K562 (cell line): ENCODE results near the gene DNAH1.

Experiments
- BDP1 ChIP-seq: IDR thresholded peaks from 3 replicates; pipeline ENCODE4 v1.6.1; 2011; ENCODE audit not compliant: insufficient read length, insufficient read depth
- FOSL1 ChIP-seq: fragments of 200-800 bp; sonication (Bioruptor generic); conservative IDR thresholded peaks from 2 replicates; pipeline ENCODE4 v1.6.1; 2016; ENCODE audit warnings: missing genetic modification characterization, missing compliant biosample characterization
- FOXM1 ChIP-seq, 2 experiments: fragments of 450-650 bp in 1 of 2; sonication (generic) in 1 of 2; formaldehyde crosslinking in 1 of 2; IDR thresholded peaks; 2 replicates each; pipeline versions ENCODE4 v1.6.1 to v1.9.0; 2017 to 2022; ENCODE audit warnings: low read depth in 2 of 2, mild to moderate bottlenecking in 2 of 2, missing genetic modification reagents in 1 of 2, moderate library complexity in 1 of 2
- HNRNPL ChIP-seq: fragments of 200-400 bp; formaldehyde crosslinking; IDR thresholded peaks from 2 replicates; pipeline ENCODE4 v1.6.1; 2017; ENCODE audit warnings: low read depth, mild to moderate bottlenecking, low read length
- JUND ChIP-seq, 2 experiments: IDR thresholded peaks; 2 replicates in 1 of 2; 3 replicates in 1 of 2; pipeline ENCODE4 v1.6.1; 2011; ENCODE audit warnings: borderline replicate concordance in 2 of 2, low read depth in 2 of 2, low read length in 2 of 2, improper control_type of control experiment in 1 of 2, missing biosample characterization in 1 of 2, missing genetic modification characterization in 1 of 2, missing genetic modification reagents in 1 of 2
- KAT7 ChIP-seq: sonication (generic); formaldehyde crosslinking; IDR thresholded peaks from 2 replicates; pipeline ENCODE4 v1.8.0; 2022; ENCODE audit warnings: missing genetic modification reagents, mild to moderate bottlenecking, borderline replicate concordance
- MAZ ChIP-seq, 2 experiments: fragments of 450-650 bp in 1 of 2; sonication (generic) in 1 of 2; formaldehyde crosslinking; IDR thresholded peaks in 1 of 2; conservative IDR thresholded peaks in 1 of 2; 2 replicates each; pipeline versions ENCODE4 v1.4.0 to v1.5.0; 2020; ENCODE audit warnings: mild to moderate bottlenecking in 1 of 2, missing genetic modification reagents in 1 of 2
- NELFE ChIP-seq: IDR thresholded peaks from 2 replicates; pipeline ENCODE4 v1.6.1; 2011; ENCODE audit warnings: mild to moderate bottlenecking; ENCODE audit not compliant: insufficient read depth, insufficient read length
- RAD21 ChIP-seq, 2 experiments: fragments of 250-450 bp in 1 of 2; fragments of 450-650 bp in 1 of 2; sonication (Bioruptor Pico) in 1 of 2; formaldehyde crosslinking in 1 of 2; IDR thresholded peaks in 1 of 2; conservative IDR thresholded peaks in 1 of 2; 2 replicates each; pipeline versions ENCODE4 v1.4.0 to v1.8.0; 2020 to 2022; ENCODE audit warnings: mild to moderate bottlenecking in 2 of 2, moderate library complexity in 1 of 2
- RAD51 ChIP-seq: fragments of 450-650 bp; IDR thresholded peaks from 2 replicates; pipeline ENCODE4 v1.7.1; 2016; ENCODE audit warnings: low read depth, mild to moderate bottlenecking, borderline replicate concordance
- SREBF2 ChIP-seq: sonication (generic); formaldehyde crosslinking; IDR thresholded peaks from 2 replicates; pipeline ENCODE4 v1.4.0; 2020; ENCODE audit warnings: mild to moderate bottlenecking, missing genetic modification reagents
- TAF1 ChIP-seq: IDR thresholded peaks from 2 replicates; pipeline ENCODE4 v1.6.1; 2011; ENCODE audit warnings: mild to moderate bottlenecking, low read length, moderate library complexity; ENCODE audit not compliant: insufficient read depth, control insufficient read depth, severe bottlenecking; ENCODE audit errors: extremely low read depth
- TAL1 ChIP-seq: fragments of 450-650 bp; IDR thresholded peaks from 2 replicates; pipeline ENCODE4 v1.6.1; 2016; ENCODE audit warnings: mild to moderate bottlenecking
- ZNF780A ChIP-seq: fragments of 250-450 bp; sonication (Bioruptor Pico); IDR thresholded peaks from 2 replicates; pipeline ENCODE4 v1.5.0; 2021; ENCODE audit warnings: mild to moderate bottlenecking

GRCh38 chr3:52444860-52445793, 129.0 kb downstream of the DNAH1 start, which contains the start of gene SEMA3G:
- TF ChIP-seq NELFE = no peak
- no peak for TF ChIP-seq HNRNPL
- TF ChIP-seq FOSL1 (tag) = no peak
- no peak for TF ChIP-seq FOXM1 (IDR thresholded peaks at IDR 0.05; ENCODE audit: low read depth)
- TF ChIP-seq FOXM1 (CRISPR knock-in tag; IDR thresholded peaks at IDR 0.05; ENCODE audit: low read depth) = no peak
- TF ChIP-seq ZNF780A (CRISPR knock-in tag) = no peak
- TF ChIP-seq JUND (IDR thresholded peaks at IDR 0.05; ENCODE audit: borderline replicate concordance, low read depth, low read length) = no peak
- TF ChIP-seq JUND (tag; IDR thresholded peaks at IDR 0.05; ENCODE audit: borderline replicate concordance, low read depth, low read length) = no peak; the same call in 2 of the 3 replicates
- TF ChIP-seq KAT7 = no peak
- no peak for TF ChIP-seq SREBF2 (CRISPR knock-in tag)
- no peak for TF ChIP-seq RAD51
- TF ChIP-seq BDP1 = no peak
- TF ChIP-seq TAF1 = no peak
- no peak for TF ChIP-seq TAL1
- TF ChIP-seq RAD21 (CRISPR knock-in tag; conservative IDR thresholded peaks at IDR 0.05 in 1 of 2, IDR thresholded peaks at IDR 0.05 in 1 of 2) = no peak; a peak in 1 of 4 replicates
- peak; percentile 22 to 25; a peak in 1 of 4 replicates for TF ChIP-seq MAZ (CRISPR knock-in tag; conservative IDR thresholded peaks at IDR 0.05 in 1 of 2, IDR thresholded peaks at IDR 0.05 in 1 of 2)
